Upper lobe of left lung (tissue), 6 donors: ENCODE measurements around the gene FARP1. TPM values are rescaled to one million over a fixed set of nuclear protein-coding genes. Genes with fewer than 3 reads are reported as not detected.

Experiments used
- ATAC-seq, 2 donors: fragments of 200-7000 bp; cut with Tn5 transposase; one replicate each; pipeline ENCODE4 v1.9.1; 2022; ENCODE audit warnings: mild to moderate bottlenecking in 2 of 2, moderate library complexity in 2 of 2; ENCODE audit not compliant: low FRiP score in 2 of 2
- DNase-seq, 2 donors: peaks; one replicate each; pipeline ENCODE4 v3.0.0-alpha.2; 2019 to 2020
- H3K27ac ChIP-seq, 4 donors: fragments of 200-600 bp; sonication (generic); one replicate each; pipeline ENCODE4 v1.5.1; 2016 to 2019
- H3K27me3 ChIP-seq, 4 donors: fragments of 200-600 bp; sonication (generic); one replicate each; pipeline ENCODE4 v1.5.1; 2017 to 2019
- H3K36me3 ChIP-seq, 4 donors: fragments of 200-600 bp; sonication (generic); one replicate each; pipeline ENCODE4 v1.5.1; 2016 to 2019
- H3K4me1 ChIP-seq, 4 donors: fragments of 200-600 bp; sonication (generic); one replicate each; pipeline ENCODE4 v1.5.1; 2018 to 2019
- H3K4me3 ChIP-seq, 4 donors: fragments of 200-600 bp; sonication (generic); one replicate each; pipeline ENCODE4 v1.5.1; 2017 to 2019; ENCODE audit warnings: mild to moderate bottlenecking in 2 of 4, moderate library complexity in 1 of 4
- H3K9me3 ChIP-seq, 4 donors: fragments of 200-600 bp; sonication (generic); one replicate each; pipeline ENCODE4 v1.5.1; 2018 to 2019
- EP300 ChIP-seq, 4 donors: sonication (generic); formaldehyde crosslinking; IDR thresholded peaks; one replicate each; pipeline ENCODE4 v1.5.1; 2017; ENCODE audit warnings: antibody characterized with exemption in 4 of 4, control low read depth in 2 of 4
- POLR2A ChIP-seq, 4 donors: fragments of 450-650 bp; IDR thresholded peaks; one replicate each; pipeline ENCODE4 v1.5.1; 2016 to 2017; ENCODE audit warnings: antibody characterized with exemption in 4 of 4, mild to moderate bottlenecking in 2 of 4
- POLR2AphosphoS5 ChIP-seq, 2 donors: sonication (generic); formaldehyde crosslinking; IDR thresholded peaks; one replicate each; pipeline ENCODE4 v1.5.1; 2017; ENCODE audit warnings: antibody characterized with exemption in 2 of 2
- WGBS, 2 donors: methylation state at CpG; one replicate each; pipeline ENCODE4 v1.1.5; 2017 to 2018; 5-methylcytosine and 5-hydroxymethylcytosine counted together
- total RNA-seq, 6 donors: library from RNA; depleted of rRNA in 4 of 6; stranded (reverse); fragments of >200 nt in 4 of 6; gene quantifications; one replicate each; pipeline versions ENCODE4 v1.1.0 to v1.2.1, GENCODE V29; 2016 to 2021
- TF ChIP-seq, protein P1 (sequence below), 6 experiments: fragments of 450-650 bp in 4 of 6; fragments of 200-600 bp in 2 of 6; sonication (generic) in 2 of 6; IDR thresholded peaks; one replicate each; pipeline ENCODE4 v1.5.1; 2016 to 2019; ENCODE audit warnings: antibody characterized with exemption in 6 of 6
- donor health status: DM: no; HTN: no; CAD: no; lungs with moderate emphysema.
- donor health status: DM: no; HTN: yes; CAD: no; lungs with severe emphysema.

FARP1 gene
- total RNA-seq, 6 donors from 2014 or later, result 65.7 to 111 (median 91.8) TPM

DNA sequence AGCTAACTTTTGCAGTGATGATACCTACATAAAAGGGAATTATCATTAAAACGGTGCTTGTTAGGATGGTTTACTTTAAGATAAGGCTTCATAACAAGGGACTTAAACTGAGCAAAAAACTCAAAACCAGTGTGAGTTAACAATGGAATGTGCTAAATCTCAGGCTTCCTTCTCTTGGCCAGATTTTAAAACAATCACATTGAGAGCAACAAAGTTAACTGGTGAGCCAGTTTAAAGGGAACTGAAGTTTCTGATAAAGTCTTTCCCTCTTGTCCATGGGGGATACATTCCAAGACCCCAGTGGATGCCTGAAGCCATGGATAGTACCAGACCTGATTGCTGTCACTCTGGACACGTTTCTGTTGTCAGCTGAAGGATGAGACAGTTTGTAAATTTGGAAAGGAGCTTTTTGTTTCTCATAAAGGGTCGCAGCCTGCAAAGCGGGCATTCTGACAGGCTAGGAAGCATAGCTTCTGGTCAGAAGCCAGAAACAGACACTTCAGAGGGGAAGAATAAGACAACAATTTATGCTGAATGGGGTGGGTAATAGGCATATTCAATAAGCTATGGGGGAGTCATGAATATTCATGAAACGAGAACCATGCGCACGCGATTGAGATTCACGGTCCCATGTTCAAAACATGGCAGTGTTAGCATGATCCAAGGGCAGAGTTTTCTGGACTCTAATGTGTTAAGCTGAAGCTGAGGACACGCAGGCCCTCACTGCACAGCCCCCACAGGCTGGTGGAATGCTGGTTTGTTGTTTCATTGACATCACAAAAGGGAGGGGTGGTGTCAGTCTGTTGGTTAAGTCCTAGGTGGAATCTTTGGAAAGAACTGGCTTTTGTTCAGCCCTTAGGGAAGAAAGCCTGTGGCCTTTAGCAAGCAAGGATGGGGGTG is 184.7 kb downstream of the FARP1 start:
- Histone ChIP-seq H3K4me1 (peaks cover 3 to 5% (median 4%) of the 10 kb centered on the region in 4 donors), H3K27me3 (no peaks in the 10 kb centered on the region), H3K4me3 (no peak overlapping the region), H3K27ac (no peak overlapping the region), H3K36me3 (no peaks in the 10 kb centered on the region), H3K9me3 (no peaks in the 10 kb centered on the region)
- DNase-seq (no peak), ATAC-seq (no peak)
- no peak for TF ChIP-seq POLR2AphosphoS5 (IDR thresholded peaks at IDR 0.05)
- no peak for TF ChIP-seq EP300 (IDR thresholded peaks at IDR 0.05)
- TF ChIP-seq POLR2A (IDR thresholded peaks at IDR 0.05), result no peak
- TF ChIP-seq, protein P1, sequence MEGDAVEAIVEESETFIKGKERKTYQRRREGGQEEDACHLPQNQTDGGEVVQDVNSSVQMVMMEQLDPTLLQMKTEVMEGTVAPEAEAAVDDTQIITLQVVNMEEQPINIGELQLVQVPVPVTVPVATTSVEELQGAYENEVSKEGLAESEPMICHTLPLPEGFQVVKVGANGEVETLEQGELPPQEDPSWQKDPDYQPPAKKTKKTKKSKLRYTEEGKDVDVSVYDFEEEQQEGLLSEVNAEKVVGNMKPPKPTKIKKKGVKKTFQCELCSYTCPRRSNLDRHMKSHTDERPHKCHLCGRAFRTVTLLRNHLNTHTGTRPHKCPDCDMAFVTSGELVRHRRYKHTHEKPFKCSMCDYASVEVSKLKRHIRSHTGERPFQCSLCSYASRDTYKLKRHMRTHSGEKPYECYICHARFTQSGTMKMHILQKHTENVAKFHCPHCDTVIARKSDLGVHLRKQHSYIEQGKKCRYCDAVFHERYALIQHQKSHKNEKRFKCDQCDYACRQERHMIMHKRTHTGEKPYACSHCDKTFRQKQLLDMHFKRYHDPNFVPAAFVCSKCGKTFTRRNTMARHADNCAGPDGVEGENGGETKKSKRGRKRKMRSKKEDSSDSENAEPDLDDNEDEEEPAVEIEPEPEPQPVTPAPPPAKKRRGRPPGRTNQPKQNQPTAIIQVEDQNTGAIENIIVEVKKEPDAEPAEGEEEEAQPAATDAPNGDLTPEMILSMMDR (IDR thresholded peaks at IDR 0.05), result no peak
- 66 to 79% methylated on average over 10 of the region's 10 CpGs for WGBS, 2 donors

DNA sequence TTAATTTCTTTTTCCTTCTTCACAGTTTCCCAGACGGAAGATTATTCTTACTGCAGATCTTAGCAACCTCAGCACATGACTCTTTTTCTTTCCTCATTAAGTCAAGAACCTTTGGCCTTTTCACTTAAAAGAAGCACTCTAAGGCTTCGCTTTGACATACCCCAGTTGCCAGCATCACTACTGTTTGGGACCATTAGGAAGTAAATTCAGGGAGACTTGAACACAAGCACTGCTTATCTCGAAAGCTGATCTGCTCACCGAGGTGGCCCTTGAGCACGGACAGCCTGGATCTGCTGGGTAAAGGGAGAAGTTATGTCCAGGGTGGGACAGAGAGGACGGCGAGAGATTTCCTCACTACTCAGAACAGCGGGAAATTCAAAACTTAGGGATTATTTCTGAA is 185.6 kb downstream of the FARP1 start:
- no peak overlapping the region for H3K4me3 ChIP-seq
- TF ChIP-seq, protein P1 (IDR thresholded peaks at IDR 0.05), result no peak
- TF ChIP-seq EP300 (IDR thresholded peaks at IDR 0.05), result no peak
- TF ChIP-seq POLR2A (IDR thresholded peaks at IDR 0.05), result no peak
- no peak for TF ChIP-seq POLR2AphosphoS5 (IDR thresholded peaks at IDR 0.05)
- no peaks in the 10 kb centered on the region for H3K36me3 ChIP-seq
- WGBS, 2 donors, result 81 to 86% methylated on average over 8 of the region's 8 CpGs
- no peak for ATAC-seq
- H3K9me3 ChIP-seq, result no peaks in the 10 kb centered on the region
- no peaks in the 10 kb centered on the region for H3K27me3 ChIP-seq
- no peak overlapping the region for H3K27ac ChIP-seq
- no peak for DNase-seq
- H3K4me1 ChIP-seq, result peaks cover 1 to 5% (median 4%) of the 10 kb centered on the region in 4 donors

DNA sequence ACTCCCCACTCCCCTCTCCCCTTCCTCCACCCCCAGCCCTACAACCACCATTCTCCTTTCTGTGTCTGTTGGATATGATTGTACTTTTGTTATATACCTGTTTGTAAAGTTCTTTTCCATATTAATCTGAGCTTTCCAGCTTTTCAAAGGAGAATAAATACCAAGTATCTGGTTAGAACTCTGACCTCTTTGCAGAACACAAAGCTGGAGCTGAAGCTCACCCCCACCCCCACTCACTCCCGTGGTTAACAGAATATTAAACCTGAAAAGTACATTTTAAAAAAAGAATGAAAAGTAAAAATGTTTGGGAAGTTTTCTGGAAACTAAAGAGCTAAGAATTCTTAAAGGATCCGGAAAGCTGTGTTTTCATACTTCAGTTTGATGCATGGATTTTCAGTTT is 189.3 kb downstream of the FARP1 start:
- 87 to 90% methylated on average over 2 of the region's 2 CpGs for WGBS, 2 donors
- DNase-seq, result no peak
- Histone ChIP-seq H3K36me3 (no peaks in the 10 kb centered on the region), H3K4me3 (no peak overlapping the region), H3K9me3 (no peaks in the 10 kb centered on the region), H3K27me3 (no peaks in the 10 kb centered on the region), H3K27ac (no peak overlapping the region), H3K4me1 (peaks cover 0 to 4% (median under 1%) of the 10 kb centered on the region in 4 donors)
- TF ChIP-seq POLR2AphosphoS5 (IDR thresholded peaks at IDR 0.05), result no peak
- TF ChIP-seq, protein P1 (IDR thresholded peaks at IDR 0.05), result no peak
- TF ChIP-seq EP300 (IDR thresholded peaks at IDR 0.05), result no peak
- no peak for TF ChIP-seq POLR2A (IDR thresholded peaks at IDR 0.05)
- ATAC-seq, result no peak

DNA sequence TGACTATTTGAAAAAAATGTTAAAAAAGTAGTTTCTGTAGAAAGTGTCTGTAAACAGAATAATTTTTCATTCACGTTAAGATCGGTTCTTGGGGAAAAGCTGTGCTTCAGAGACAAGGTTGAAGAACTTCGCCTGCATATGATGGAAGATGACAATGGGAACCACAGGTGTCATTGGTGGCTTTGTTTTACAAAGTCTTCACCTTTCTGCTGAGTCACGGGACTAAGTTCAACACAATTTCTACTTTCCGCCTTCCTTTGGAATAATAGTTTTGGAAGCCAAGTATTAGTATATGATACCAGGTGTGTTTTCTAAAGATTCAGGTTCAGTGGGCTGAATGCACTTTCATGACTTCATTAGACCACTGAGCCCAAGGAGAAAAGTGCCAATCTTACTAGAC is 189.8 kb downstream of the FARP1 start:
- Histone ChIP-seq H3K9me3 (no peaks in the 10 kb centered on the region), H3K27me3 (no peaks in the 10 kb centered on the region), H3K27ac (no peak overlapping the region), H3K36me3 (no peaks in the 10 kb centered on the region), H3K4me3 (no peak overlapping the region), H3K4me1 (peaks cover 0 to 3% (median 0%) of the 10 kb centered on the region in 4 donors)
- no peak for DNase-seq
- WGBS, 2 donors, result 93 to 95% methylated on average over 5 of the region's 5 CpGs
- ATAC-seq, result no peak
- no peak for TF ChIP-seq EP300 (IDR thresholded peaks at IDR 0.05)
- no peak for TF ChIP-seq POLR2AphosphoS5 (IDR thresholded peaks at IDR 0.05)
- TF ChIP-seq, protein P1 (IDR thresholded peaks at IDR 0.05), result no peak
- no peak for TF ChIP-seq POLR2A (IDR thresholded peaks at IDR 0.05)
